Nucleus accumbens (tissue), 56 donors: ENCODE data around the gene PROCA1.

Experiments used
- DNase-seq, 56 donors: peaks; one replicate each; lab custom pipeline; 2025; lab: John Stamatoyannopoulos, UW

PROCA1 gene, protein sequence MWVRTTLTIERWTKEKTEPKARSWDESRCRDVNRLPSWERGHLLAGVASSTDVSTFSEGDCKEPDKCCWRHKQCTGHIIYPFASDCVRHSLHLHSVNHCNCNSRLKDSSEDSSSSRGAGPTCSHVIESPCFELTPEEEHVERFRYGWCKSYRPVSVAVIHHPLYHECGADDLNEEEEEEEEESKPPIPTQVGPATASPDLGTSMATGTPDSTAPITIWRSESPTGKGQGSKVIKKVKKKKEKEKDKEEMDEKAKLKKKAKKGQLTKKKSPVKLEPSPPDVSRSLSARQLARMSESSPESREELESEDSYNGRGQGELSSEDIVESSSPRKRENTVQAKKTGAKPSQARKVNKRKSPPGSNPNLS

DNA sequence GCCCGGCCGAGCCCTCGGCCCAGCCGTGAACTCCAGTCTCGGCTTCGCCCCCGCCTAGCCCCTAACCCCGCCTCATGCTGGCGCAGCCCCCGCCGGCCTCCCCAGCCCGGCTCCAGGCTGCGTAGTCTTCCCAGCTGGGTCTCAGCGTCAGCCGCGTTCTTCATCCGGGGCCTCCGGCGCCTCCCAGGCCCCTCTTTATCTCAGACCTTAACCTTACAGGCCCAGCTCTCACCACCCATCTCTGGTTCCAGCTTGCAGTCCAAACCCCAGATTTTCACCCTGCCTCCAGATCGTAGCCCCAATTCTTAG, at the start of gene PROCA1:
TSS of gene PROCA1 (minus strand) at position 166 of the 309 bp plus-strand sequence. CDS start 228 bp downstream, outside the sequence.
- peak in 2 of 56 donors; percentile 57 to 60 for DNase-seq

DNA sequence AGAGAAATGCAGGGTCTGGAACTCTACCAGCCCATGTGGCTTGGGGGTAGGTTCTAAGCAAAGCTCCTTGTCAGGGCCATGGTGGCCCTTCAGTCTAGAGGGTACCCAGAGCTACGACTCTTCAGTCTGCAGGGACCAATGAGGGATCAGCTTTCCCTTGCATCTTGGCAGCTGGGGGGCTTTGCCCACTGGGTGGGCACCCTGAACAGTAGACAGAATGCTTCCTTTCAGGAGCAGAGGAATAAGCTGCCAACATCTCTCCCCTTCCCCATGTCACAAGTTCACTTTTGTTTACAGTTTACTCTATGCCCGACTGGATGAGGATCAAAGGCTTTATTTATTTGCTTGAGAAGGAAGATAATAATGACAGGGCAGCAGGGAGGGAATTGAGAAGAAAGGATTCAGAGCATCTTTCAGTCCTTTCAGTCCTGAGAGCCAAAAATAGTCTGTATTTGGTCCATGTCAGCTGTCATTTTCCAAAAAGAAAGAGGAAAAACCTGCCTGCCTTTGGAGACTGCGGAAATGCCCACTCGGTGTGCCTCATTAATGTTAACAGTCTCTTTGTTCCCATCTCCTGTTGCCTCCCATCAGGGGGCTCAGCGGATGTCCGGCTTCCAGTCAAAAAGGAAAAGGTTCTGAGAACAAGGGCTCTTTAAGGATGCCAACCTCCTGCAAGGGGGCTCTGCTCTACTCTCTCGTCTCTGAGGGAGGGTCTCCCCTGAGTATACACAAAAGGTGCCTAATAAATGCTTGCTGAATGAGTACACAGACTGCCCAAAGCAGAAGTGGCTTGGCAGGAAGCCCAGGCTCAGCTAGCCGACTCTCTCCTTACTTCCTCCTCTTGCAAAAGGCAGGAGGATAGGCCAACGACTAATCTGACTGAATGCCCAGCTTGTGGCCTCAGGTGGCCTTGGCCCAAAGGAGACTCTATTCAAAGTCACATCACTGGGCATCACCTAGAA, 49.2 kb upstream of the PROCA1 start:
- peak in 27 of 56 donors; percentile 7 to 68 (median 34) for DNase-seq

DNA sequence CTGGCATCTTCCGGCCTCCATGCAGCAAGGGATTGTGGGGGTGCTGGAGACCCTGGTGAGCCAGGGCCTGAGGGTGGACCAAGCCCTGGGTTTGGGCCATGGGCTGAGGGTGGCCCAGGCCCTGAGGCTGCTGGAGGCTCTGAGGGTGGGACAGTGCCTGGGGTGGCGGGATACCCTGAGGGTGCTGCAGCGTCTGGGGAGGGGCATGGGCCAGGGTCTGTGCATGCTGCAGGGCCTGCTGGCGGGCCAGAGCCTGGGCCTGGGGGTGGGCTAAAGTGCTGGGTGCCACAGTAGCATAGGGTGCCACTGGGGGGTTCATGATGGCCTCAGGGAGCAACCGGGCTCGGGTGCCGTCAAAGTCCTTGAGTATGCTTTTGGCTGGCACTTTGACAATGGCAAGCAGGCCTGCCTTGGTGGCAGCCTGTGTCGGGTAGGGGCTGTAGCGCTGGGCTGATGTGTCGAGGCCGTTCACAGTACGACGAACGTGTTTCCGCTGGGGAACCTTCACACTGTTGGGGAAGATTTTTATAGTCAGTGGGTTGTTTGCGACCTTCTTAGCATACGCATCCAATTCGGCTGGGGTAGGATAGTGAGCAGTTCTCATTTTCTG, 47.7 kb upstream of the PROCA1 start:
- no peak for DNase-seq

- DNase-seq: no peak
Measured at GRCh38 chr17:28758411-28759121, 46.9 kb upstream of the PROCA1 start.

- no peak for DNase-seq
Measured at GRCh38 chr17:28756049-28756804, 44.5 kb upstream of the PROCA1 start.

DNA sequence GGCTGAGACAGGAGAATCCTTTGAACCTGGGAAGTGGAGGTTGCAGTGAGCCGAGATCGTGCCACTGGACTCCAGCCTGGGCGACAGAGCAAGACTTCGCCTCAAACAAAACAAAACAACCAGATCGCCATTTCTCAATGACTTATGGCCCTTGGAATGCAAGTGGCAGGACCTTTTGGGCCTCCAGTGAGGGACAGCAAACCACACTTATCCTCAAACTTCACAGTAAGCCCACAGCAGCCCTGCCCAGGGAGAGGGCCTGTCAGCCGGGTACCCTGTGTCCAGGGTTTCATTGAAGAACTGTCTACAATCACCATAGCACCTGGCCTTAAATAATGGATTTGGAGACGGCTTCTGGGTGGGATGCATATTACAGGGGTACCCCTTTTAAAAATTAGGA, 43.8 kb upstream of the PROCA1 start:
- DNase-seq: no peak

- DNase-seq: no peak
Measured at GRCh38 chr17:28751600-28752366, 40.1 kb upstream of the PROCA1 start.

GRCh38 chr17:28750178-28751047, 38.7 kb upstream of the PROCA1 start:
- peak; percentile 30 to 97 (median 83) for DNase-seq

- no peak for DNase-seq
Measured at GRCh38 chr17:28749516-28750177, 38.0 kb upstream of the PROCA1 start.

GRCh38 chr17:28748852-28749515, 37.3 kb upstream of the PROCA1 start:
- DNase-seq: peak in 2 of 56 donors; percentile 17 to 18

DNA sequence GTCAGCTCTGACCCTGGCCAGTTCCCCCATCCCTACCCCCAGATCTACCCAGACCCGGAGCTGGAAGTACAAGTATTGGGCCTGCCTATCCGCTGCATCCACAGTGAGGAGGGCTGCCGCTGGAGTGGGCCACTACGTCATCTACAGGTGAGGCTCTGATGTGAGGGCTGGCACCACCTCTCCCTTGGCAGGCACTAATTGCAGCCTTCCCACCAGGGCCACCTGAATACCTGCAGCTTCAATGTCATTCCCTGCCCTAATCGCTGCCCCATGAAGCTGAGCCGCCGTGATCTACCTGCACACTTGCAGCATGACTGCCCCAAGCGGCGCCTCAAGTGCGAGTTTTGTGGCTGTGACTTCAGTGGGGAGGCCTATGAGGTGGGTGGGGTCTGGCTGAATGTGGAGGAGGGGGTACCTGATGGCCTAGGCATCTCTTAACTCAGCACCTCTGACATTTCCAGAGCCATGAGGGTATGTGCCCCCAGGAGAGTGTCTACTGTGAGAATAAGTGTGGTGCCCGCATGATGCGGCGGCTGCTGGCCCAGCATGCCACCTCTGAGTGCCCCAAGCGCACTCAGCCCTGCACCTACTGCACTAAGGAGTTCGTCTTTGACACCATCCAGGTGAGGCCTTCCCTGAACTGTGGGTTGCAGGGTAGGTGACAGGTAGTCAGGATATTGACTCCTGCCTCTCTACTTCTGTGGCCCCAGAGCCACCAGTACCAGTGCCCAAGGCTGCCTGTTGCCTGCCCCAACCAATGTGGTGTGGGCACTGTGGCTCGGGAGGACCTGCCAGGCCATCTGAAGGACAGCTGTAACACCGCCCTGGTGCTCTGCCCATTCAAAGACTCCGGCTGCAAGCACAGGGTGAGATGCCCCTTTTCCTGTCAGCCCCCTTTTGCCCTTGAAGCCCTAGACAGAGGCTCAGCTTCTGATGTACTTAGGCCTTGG, 36.4 kb upstream of the PROCA1 start:
- peak in 2 of 56 donors; percentile 7 to 43 for DNase-seq

- DNase-seq: peak in 51 of 56 donors; percentile 31 to 81 (median 61)
Measured at GRCh38 chr17:28747051-28747691, 35.5 kb upstream of the PROCA1 start.

- peak in 44 of 56 donors; percentile 11 to 81 (median 62) for DNase-seq
Measured at GRCh38 chr17:28746611-28747050, 34.9 kb upstream of the PROCA1 start.

DNA sequence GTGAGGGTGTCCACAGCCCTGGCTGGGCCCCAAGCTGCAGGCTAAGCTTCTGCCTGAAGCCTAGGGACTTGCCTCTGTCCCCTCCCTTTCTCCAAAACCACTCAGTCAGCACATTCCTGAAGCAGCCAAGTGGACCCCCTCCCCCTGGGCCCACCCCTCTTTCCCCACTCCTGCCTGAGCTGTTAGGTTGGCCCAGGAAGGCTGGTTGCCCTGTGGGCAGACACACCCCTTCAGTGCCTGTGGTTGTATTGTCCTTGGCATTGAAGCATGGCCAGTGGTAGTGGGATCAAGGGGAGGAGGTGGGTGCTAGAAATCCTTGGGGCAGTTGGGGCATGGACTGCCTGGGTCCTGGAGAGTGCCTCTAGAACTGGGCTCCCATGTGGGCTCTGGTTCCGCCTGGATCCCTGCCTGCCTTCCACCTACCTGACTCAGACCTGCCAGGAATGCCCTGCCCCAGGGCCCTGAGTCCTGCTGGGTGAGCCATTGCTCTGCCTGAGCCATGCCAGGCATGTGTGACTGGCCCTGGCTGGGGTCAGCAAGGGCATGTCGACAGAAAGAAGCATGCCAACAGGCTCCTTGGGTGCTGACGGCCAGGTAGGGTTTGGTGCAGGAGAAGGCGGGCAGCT, 34.2 kb upstream of the PROCA1 start:
- DNase-seq: peak in 2 of 56 donors; percentile 27 to 62
